Pancreas (tissue), 10 donors: ENCODE data around the gene SLC38A6. TPM values are rescaled to one million over a fixed set of nuclear protein-coding genes. Genes with fewer than 3 reads are reported as not detected.

Source experiments
- ATAC-seq, 4 donors: fragments of 200-7000 bp; cut with Tn5 transposase; one replicate each; pipeline versions ENCODE4 v1.8.0 to v1.9.1; 2020; ENCODE audit warnings: mild to moderate bottlenecking in 4 of 4, moderate library complexity in 4 of 4
- DNase-seq, 6 donors: peaks; one replicate each; pipeline ENCODE4 v3.0.0-alpha.2; 2020
- FAIRE-seq: peaks from 2 replicates; lab custom pipeline; 2012; peaks lifted over from hg19 to GRCh38; lab: Jason Lieb, UNC
- H3K27ac ChIP-seq, 4 donors: fragments of 200-600 bp; sonication (generic); 1 replicate in 3 of 4; 2 replicates in 1 of 4; pipeline versions ENCODE4 v1.5.0 to v1.8.0; 2020
- H3K27me3 ChIP-seq, 4 donors: fragments of 200-600 bp; one replicate each; pipeline ENCODE4 v1.8.0; 2021
- H3K36me3 ChIP-seq, 3 donors: fragments of 200-600 bp; sonication (generic) in 1 of 3; one replicate each; pipeline versions ENCODE4 v1.5.0 to v1.8.0; 2020 to 2021
- H3K4me1 ChIP-seq, 3 donors: fragments of 200-600 bp; one replicate each; pipeline ENCODE4 v1.8.0; 2021
- H3K4me3 ChIP-seq, 4 donors: fragments of 200-600 bp; sonication (generic) in 2 of 4; one replicate each; pipeline versions ENCODE4 v1.5.0 to v1.8.0; 2020 to 2021
- H3K9me3 ChIP-seq, 4 donors: fragments of 200-600 bp; one replicate each; pipeline ENCODE4 v1.8.0; 2021
- WGBS, 2 donors: extraction: QIAGEN DNeasy Blood & Tissue Kit; methylation state at CpG; one replicate each; pipeline ENCODE4 v1.1.7; 2013; 5-methylcytosine and 5-hydroxymethylcytosine counted together
- intact Hi-C, 3 donors: fragments of 100-400 bp; cut with DNase I; formaldehyde crosslinking; loops; one replicate each; pipeline versions ENCODE4 v1.11.1 to v1.14.2; 2022
- polyA plus RNA-seq, 2 donors: library from polyadenylated mRNA; stranded (reverse); fragments of 200-250 nt; gene quantifications; one replicate each; pipeline ENCODE4 v1.2.3, GENCODE V29; 2013
- total RNA-seq, 6 donors: library from RNA; stranded (reverse); fragmentation: NEBNext Ultra II Directional in 4 of 6; extraction: Animal tissue kit (Norgen Biotek cat#: 25700) in 4 of 6; gene quantifications; one replicate each; pipeline versions ENCODE4 v1.2.1 to v1.2.4, GENCODE V29; 2021 to 2023
- TF ChIP-seq, protein P1 (sequence below), 4 donors: fragments of 200-600 bp; sonication (generic) in 3 of 4; IDR thresholded peaks; one replicate each; pipeline versions ENCODE4 v1.5.0 to v1.8.0; 2021; ENCODE audit warnings: antibody characterized with exemption in 4 of 4
- donor health status: healthy with polysubstance abuse.
- donor health status: DM: no; HTN: no; CAD: no; lungs with moderate emphysema.
- donor health status: DM: no; HTN: no; CAD: no.
- donor health status: control.
- donor health status: control.
- donor health status: Bipolar disorder and iron deficiency.
- donor health status: DM: yes; HTN: yes; CAD: no.
- donor health status: DM: no; HTN: no; CAD: no.
- donor health status: DM: no; HTN: no; CAD: no.
- donor health status: DM: yes; HTN: yes; CAD: no.

The SLC38A6 gene
- total and polyA plus RNA-seq, 8 donors: 2.2 to 8.6 (median 4.7) TPM

DNA sequence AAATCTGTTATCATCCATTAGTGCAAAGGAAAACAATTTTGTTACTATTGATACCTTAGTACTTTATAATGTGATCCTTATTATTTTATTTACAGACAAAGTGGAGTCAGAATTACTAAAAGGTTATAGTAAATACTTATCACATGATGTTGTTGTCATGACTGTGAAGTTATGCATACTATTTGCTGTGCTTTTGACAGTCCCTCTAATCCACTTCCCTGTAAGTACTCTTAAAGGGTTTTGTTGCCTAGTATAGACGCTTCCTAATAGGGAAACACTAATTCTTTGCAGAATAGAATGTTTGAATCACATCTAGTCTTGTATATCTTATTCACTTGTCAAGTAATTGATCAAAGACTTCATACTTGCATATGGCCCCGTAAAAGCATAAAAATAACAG, 69.4 kb downstream of the SLC38A6 start:
- no peak for FAIRE-seq
- no peak for ATAC-seq
- DNase-seq: no peak
- TF ChIP-seq, protein P1, sequence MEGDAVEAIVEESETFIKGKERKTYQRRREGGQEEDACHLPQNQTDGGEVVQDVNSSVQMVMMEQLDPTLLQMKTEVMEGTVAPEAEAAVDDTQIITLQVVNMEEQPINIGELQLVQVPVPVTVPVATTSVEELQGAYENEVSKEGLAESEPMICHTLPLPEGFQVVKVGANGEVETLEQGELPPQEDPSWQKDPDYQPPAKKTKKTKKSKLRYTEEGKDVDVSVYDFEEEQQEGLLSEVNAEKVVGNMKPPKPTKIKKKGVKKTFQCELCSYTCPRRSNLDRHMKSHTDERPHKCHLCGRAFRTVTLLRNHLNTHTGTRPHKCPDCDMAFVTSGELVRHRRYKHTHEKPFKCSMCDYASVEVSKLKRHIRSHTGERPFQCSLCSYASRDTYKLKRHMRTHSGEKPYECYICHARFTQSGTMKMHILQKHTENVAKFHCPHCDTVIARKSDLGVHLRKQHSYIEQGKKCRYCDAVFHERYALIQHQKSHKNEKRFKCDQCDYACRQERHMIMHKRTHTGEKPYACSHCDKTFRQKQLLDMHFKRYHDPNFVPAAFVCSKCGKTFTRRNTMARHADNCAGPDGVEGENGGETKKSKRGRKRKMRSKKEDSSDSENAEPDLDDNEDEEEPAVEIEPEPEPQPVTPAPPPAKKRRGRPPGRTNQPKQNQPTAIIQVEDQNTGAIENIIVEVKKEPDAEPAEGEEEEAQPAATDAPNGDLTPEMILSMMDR (IDR thresholded peaks at IDR 0.05): no peak
- no peaks in the 10 kb centered on the region for H3K9me3 ChIP-seq
- H3K27me3 ChIP-seq: no peaks in the 10 kb centered on the region
- no peak overlapping the region for H3K4me3 ChIP-seq
- 93 to 95% methylated on average over 2 of the region's 2 CpGs for WGBS, 2 donors
- intact Hi-C loops: no loop called here
- H3K27ac ChIP-seq: no peak overlapping the region
- H3K36me3 ChIP-seq: no peaks in the 10 kb centered on the region
- peaks cover 0 to 3% (median 0%) of the 10 kb centered on the region in 3 donors for H3K4me1 ChIP-seq

DNA sequence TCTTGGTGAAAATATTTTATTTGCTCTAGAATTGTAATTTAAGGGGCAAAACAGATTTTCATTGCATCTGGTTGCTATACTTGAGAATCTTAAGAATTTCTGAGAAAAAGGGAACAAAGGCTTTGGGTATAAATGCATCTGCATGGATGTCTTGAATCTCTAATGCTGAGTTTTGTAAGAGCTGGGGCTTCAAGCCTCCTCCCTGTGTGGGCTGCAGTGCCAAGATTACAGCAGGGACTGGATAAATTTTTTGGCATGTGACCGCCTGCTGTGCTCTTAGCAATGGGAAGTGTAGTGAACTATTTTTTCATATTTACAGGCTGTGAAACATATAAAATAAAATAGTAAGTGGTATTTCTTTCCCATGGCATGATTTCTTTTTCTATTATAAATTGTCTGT, 70.0 kb downstream of the SLC38A6 start:
- ATAC-seq: no peak
- DNase-seq: no peak
- Histone ChIP-seq H3K27ac (no peak overlapping the region), H3K27me3 (no peaks in the 10 kb centered on the region), H3K9me3 (no peaks in the 10 kb centered on the region), H3K36me3 (no peaks in the 10 kb centered on the region), H3K4me3 (no peak overlapping the region), H3K4me1 (peaks cover 0 to 3% (median 0%) of the 10 kb centered on the region in 3 donors)
- TF ChIP-seq, protein P1 (IDR thresholded peaks at IDR 0.05): no peak
- FAIRE-seq: no peak
- WGBS, 2 donors: 77 to 85% methylated on average over 1 of the region's 1 CpG
- intact Hi-C loops: no loop called here

DNA sequence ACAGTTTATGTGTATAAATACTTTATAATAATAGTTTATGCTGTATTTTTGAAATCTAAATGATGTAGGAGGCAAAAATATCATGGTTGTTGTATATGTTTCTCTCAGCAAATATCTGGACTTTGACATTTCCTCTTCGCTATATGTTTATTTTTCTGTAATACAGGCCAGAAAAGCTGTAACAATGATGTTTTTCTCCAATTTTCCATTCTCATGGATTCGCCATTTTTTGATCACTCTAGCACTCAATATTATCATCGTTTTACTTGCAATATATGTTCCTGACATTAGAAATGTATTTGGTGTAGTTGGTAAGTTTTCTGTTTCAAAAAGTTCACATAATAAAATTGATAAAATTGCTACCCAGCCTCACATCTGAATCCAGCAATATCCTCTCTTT, 70.6 kb downstream of the SLC38A6 start:
- Histone ChIP-seq H3K9me3 (no peaks in the 10 kb centered on the region), H3K27ac (no peak overlapping the region), H3K4me1 (peaks cover 0 to 3% (median 0%) of the 10 kb centered on the region in 3 donors), H3K27me3 (no peaks in the 10 kb centered on the region), H3K36me3 (no peaks in the 10 kb centered on the region), H3K4me3 (no peak overlapping the region)
- FAIRE-seq (no peak), ATAC-seq (no peak), DNase-seq (no peak)
- 84 to 89% methylated on average over 3 of the region's 3 CpGs for WGBS, 2 donors
- TF ChIP-seq, protein P1 (IDR thresholded peaks at IDR 0.05): no peak
- intact Hi-C loops: no loop called here

DNA sequence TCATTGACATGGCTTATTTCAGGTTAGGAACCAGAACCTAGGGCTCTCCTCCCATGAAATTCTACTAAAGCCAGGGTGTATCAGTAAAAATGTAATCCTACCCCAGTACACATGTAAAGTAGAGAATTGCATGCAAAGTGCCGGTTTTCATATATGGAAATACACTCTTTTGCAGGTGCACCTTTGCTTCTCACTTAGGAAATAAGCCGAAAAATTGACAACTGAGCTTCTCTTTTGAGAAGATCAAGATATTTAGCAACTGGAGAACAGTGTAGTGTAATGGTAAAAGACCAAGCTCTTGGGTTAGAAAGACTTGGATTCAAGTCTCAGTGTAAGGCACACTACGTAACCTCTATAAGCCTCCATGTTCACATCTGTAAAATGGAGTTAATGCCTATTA, 82.4 kb downstream of the SLC38A6 start:
- no peak for ATAC-seq
- TF ChIP-seq, protein P1 (IDR thresholded peaks at IDR 0.05): no peak
- Histone ChIP-seq H3K27ac (no peak overlapping the region), H3K4me3 (no peak overlapping the region), H3K27me3 (no peaks in the 10 kb centered on the region), H3K4me1 (no peaks in the 10 kb centered on the region), H3K9me3 (no peaks in the 10 kb centered on the region), H3K36me3 (no peaks in the 10 kb centered on the region)
- WGBS, 2 donors: 96 to 97% methylated on average over 3 of the region's 3 CpGs
- no peak for DNase-seq
- no peak for FAIRE-seq
- intact Hi-C loops: no loop called here

DNA sequence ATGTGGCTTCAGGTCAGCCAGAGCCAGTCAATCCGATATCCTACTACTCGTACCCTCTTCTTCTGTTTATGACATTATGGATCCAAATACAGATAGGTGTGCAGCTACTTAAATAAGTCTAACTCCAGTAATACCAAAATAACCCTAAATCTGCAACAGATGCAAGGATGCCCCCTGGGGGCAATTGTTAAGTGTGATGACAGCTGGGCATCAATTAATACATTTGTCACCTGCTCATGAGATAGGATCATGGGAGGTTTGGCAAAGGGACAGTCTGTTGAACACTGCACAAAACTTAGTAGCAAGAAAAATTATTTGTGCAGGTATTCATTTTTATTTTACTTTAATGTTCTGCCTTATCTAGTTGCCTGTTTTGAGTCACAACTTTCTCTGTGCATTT, 83.2 kb downstream of the SLC38A6 start:
- H3K27me3 ChIP-seq: no peaks in the 10 kb centered on the region
- 85 to 93% methylated on average over 2 of the region's 2 CpGs for WGBS, 2 donors
- ATAC-seq: no peak
- H3K4me1 ChIP-seq: no peaks in the 10 kb centered on the region
- no peak overlapping the region for H3K4me3 ChIP-seq
- no peak overlapping the region for H3K27ac ChIP-seq
- no peaks in the 10 kb centered on the region for H3K36me3 ChIP-seq
- FAIRE-seq: no peak
- intact Hi-C loops: no loop called here
- H3K9me3 ChIP-seq: no peaks in the 10 kb centered on the region
- TF ChIP-seq, protein P1 (IDR thresholded peaks at IDR 0.05): no peak
- DNase-seq: no peak
